Suppressor macrophage (primary cell): ENCODE measurements around the gene GYS2.
"Not testable (repeated sequence)": the region's sequence is repeated elsewhere in the genome, so short reads cannot be mapped to it uniquely, and the experiment has no call there.

ENCODE experiments used
- DNase-seq, 4 experiments: peaks; one replicate each; pipeline ENCODE4 v3.0.0-alpha.2; 2020 to 2022
- total RNA-seq, 17 experiments: gene quantifications; one replicate each; lab custom pipeline; 2026; ENCODE audit warnings: mixed read lengths in 6 of 17, inconsistent platforms in 3 of 17; lab: John Stamatoyannopoulos, UW

The GYS2 gene
- 0 to 0.11 (median 0) reads per million in 17 experiments for total RNA-seq

- no peak for DNase-seq
These were observed at the start of gene GYS2 for GRCh38 chr12:21604245-21605101. TSS of gene GYS2 (minus strand) at chr12:21604847. CDS start at chr12:21604592, 255 bp downstream.

- no peak for DNase-seq
These were observed 47.2 kb upstream of the GYS2 start for GRCh38 chr12:21651821-21652220.

- no peak for DNase-seq
These were observed 46.4 kb upstream of the GYS2 start for GRCh38 chr12:21650997-21651396.

GRCh38 chr12:21649034-21649433 lies 44.4 kb upstream of the GYS2 start:
- DNase-seq = no peak

- DNase-seq = no peak
These were observed 43.7 kb upstream of the GYS2 start for GRCh38 chr12:21648378-21648777.

- DNase-seq = no peak
These were observed 42.5 kb upstream of the GYS2 start for GRCh38 chr12:21647179-21647578.

- not testable (repeated sequence) for DNase-seq
These were observed 40.4 kb upstream of the GYS2 start for GRCh38 chr12:21645041-21645500.

- DNase-seq = peak in 1 of 4 experiments; percentile 22
These were observed 39.9 kb upstream of the GYS2 start for GRCh38 chr12:21644516-21644915.

- no peak for DNase-seq
These were observed 39.1 kb upstream of the GYS2 start for GRCh38 chr12:21643758-21644157.

GRCh38 chr12:21642707-21643389 lies 38.2 kb upstream of the GYS2 start:
- no peak for DNase-seq

GRCh38 chr12:21638054-21638891 lies 33.6 kb upstream of the GYS2 start:
- DNase-seq = no peak

- DNase-seq = no peak
These were observed 29.6 kb upstream of the GYS2 start for GRCh38 chr12:21634245-21634644.

GRCh38 chr12:21631367-21631766 lies 26.7 kb upstream of the GYS2 start:
- DNase-seq = peak in 1 of 4 experiments; percentile 27

- DNase-seq = no peak
These were observed 23.3 kb upstream of the GYS2 start for GRCh38 chr12:21627924-21628323.

GRCh38 chr12:21618566-21618965 lies 13.9 kb upstream of the GYS2 start:
- no peak for DNase-seq

- DNase-seq = no peak
These were observed 12.4 kb upstream of the GYS2 start for GRCh38 chr12:21617030-21617429.

- DNase-seq = peak; percentile 49 to 82 (median 62)
These were observed 10.8 kb upstream of the GYS2 start for GRCh38 chr12:21615431-21615830.

- DNase-seq = peak in 2 of 4 experiments; percentile 22 to 41
These were observed 9.9 kb upstream of the GYS2 start for GRCh38 chr12:21614506-21614905.

GRCh38 chr12:21613931-21614330 lies 9.3 kb upstream of the GYS2 start:
- peak in 3 of 4 experiments; percentile 17 to 44 (median 38) for DNase-seq

GRCh38 chr12:21608196-21608595 lies 3.5 kb upstream of the GYS2 start:
- peak; percentile 13 to 47 (median 24) for DNase-seq

- peak in 3 of 4 experiments; percentile 3 to 54 (median 53) for DNase-seq
These were observed 3.1 kb upstream of the GYS2 start for GRCh38 chr12:21607701-21608100.

- DNase-seq = no peak
These were observed 1.5 kb upstream of the GYS2 start for GRCh38 chr12:21606175-21606574.

- DNase-seq = no peak
These were observed 1.9 kb downstream of the GYS2 start for GRCh38 chr12:21602774-21603173.
